ENCODE data around the gene ATG16L1.

DNA sequence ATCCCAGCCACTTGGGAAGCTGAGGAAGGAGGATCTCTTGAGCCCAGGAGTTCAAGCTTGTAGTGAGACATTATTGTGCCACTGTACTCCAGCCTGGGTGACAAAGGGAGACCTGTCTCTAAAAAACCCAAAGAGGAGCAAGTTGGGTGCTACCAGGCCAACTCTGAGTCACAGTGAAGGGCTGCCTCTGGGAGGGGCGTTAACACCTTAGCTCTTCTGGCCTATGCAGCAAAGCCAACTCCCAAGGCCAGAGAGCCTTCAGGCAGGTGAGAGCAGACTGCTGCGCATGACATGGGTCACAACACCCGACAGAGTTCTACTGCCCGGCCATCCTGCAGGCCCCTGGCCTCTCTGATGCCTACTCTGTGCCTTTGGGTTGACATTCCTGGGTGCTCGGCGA is 32.6 kb upstream of the ATG16L1 start:
- TF ChIP-seq, protein P1, sequence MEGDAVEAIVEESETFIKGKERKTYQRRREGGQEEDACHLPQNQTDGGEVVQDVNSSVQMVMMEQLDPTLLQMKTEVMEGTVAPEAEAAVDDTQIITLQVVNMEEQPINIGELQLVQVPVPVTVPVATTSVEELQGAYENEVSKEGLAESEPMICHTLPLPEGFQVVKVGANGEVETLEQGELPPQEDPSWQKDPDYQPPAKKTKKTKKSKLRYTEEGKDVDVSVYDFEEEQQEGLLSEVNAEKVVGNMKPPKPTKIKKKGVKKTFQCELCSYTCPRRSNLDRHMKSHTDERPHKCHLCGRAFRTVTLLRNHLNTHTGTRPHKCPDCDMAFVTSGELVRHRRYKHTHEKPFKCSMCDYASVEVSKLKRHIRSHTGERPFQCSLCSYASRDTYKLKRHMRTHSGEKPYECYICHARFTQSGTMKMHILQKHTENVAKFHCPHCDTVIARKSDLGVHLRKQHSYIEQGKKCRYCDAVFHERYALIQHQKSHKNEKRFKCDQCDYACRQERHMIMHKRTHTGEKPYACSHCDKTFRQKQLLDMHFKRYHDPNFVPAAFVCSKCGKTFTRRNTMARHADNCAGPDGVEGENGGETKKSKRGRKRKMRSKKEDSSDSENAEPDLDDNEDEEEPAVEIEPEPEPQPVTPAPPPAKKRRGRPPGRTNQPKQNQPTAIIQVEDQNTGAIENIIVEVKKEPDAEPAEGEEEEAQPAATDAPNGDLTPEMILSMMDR (IDR thresholded peaks at IDR 0.05) = no peak
- no peak for TF ChIP-seq POLR2A (IDR thresholded peaks at IDR 0.05)
